Gastrocnemius medialis (tissue), 4 donors: ENCODE measurements around the gene WDR20. TPM values are rescaled to one million over a fixed set of nuclear protein-coding genes. Genes with fewer than 3 reads are reported as not detected.
"Not testable (repeated sequence)": the region's sequence is repeated elsewhere in the genome, so short reads cannot be mapped to it uniquely, and the experiment has no call there.

Source experiments
- ATAC-seq, 2 donors: fragments of 150-250 bp; one replicate each; pipeline ENCODE4 v1.9.1; 2016
- DNase-seq, 2 donors: peaks; one replicate each; pipeline ENCODE4 v3.0.0-alpha.2; 2019
- H3K27ac ChIP-seq, 4 donors: fragments of 200-600 bp; sonication (generic); 1 replicate in 1 of 4; 2 replicates in 3 of 4; pipeline ENCODE4 v1.5.1; 2016 to 2018; ENCODE audit warnings: mild to moderate bottlenecking in 2 of 4, moderate library complexity in 1 of 4
- H3K27me3 ChIP-seq, 3 donors: fragments of 200-600 bp; sonication (generic) in 2 of 3; 1 replicate in 1 of 3; 2 replicates in 2 of 3; pipeline versions ENCODE4 v1.5.1 to v1.6.0; 2016 to 2019; ENCODE audit warnings: mild to moderate bottlenecking in 1 of 3, moderate library complexity in 1 of 3
- H3K36me3 ChIP-seq, 2 donors: fragments of 200-600 bp; sonication (generic) in 1 of 2; one replicate each; pipeline ENCODE4 v1.5.1; 2017 to 2018
- H3K4me1 ChIP-seq, 2 donors: fragments of 200-600 bp; sonication (generic) in 1 of 2; one replicate each; pipeline ENCODE4 v1.5.1; 2016 to 2017; ENCODE audit warnings: mild to moderate bottlenecking in 2 of 2
- H3K4me3 ChIP-seq, 4 donors: fragments of 200-600 bp; sonication (generic) in 3 of 4; 1 replicate in 1 of 4; 2 replicates in 3 of 4; pipeline ENCODE4 v1.5.1; 2016 to 2019; ENCODE audit warnings: mild to moderate bottlenecking in 2 of 4
- H3K9me3 ChIP-seq, 3 donors: fragments of 200-600 bp; sonication (generic) in 2 of 3; 1 replicate in 1 of 3; 2 replicates in 2 of 3; pipeline ENCODE4 v1.5.1; 2016 to 2019
- POLR2A ChIP-seq, 2 donors: fragments of 450-650 bp; IDR thresholded peaks; one replicate each; pipeline ENCODE4 v1.6.1; 2017; ENCODE audit warnings: antibody characterized with exemption in 2 of 2, mild to moderate bottlenecking in 2 of 2, moderate library complexity in 2 of 2
- in situ Hi-C, 4 donors: fragments of 200-750 bp; cut with MboI; loops; one replicate each; pipeline versions ENCODE4 v1.15.0 to v1.8.0; 2017; ENCODE audit warnings: low sequenced_read_pairs in 4 of 4
- intact Hi-C: fragments of 100-400 bp; cut with DNase I; formaldehyde crosslinking; loops from one replicate; pipeline ENCODE4 v1.15.1; 2023; ENCODE audit warnings: low total_unique reads
- total RNA-seq, 4 donors: library from RNA; depleted of rRNA; stranded (reverse); fragments of >200 nt; gene quantifications; one replicate each; pipeline versions ENCODE4 v1.1.0 to v1.2.3, GENCODE V29; 2016
- TF ChIP-seq, protein P1 (sequence below), 5 experiments: fragments of 450-650 bp in 3 of 5; fragments of 200-600 bp in 2 of 5; sonication (generic) in 2 of 5; IDR thresholded peaks in 4 of 5; conservative IDR thresholded peaks in 1 of 5; 1 replicate in 4 of 5; 2 replicates in 1 of 5; pipeline ENCODE4 v1.5.1; 2016 to 2019; ENCODE audit warnings: antibody characterized with exemption in 5 of 5, mild to moderate bottlenecking in 3 of 5, moderate library complexity in 3 of 5

WDR20 gene
- total RNA-seq, 4 donors from 2014 or later: 18.1 to 49.7 (median 21.0) TPM

DNA sequence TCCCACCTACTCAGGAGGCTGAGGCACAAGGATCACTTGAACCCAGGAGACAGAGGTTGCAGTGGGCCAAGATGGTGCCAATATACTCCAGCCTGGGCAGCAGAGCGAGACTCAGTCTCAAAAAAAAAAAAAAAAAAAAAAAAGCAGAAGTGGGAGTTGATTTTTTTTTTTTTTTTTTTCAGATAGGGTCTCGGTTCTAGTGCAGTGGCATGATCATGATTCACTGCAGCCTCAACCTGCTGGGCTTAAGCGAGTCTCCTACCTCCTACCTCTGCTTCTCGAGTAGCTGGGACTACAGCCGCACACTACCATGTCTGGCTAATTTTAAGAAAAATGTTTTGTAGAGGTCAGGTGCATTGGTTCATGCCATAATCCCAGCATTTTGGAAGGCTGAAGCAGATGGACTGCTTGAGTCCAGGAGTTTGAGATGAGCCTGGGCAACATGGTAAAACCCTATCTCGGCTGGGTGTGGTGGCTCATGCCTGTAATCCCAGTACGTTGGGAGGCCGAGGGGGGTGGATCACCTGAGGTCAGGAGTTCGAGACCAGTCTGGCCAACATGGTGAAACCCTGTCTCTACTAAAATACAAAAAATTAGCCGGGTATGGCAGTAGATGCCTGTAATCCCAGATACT lies 36.5 kb upstream of the WDR20 start:
- no peaks in the 10 kb centered on the region for H3K4me1 ChIP-seq
- no peak overlapping the region for H3K4me3 ChIP-seq
- H3K27me3 ChIP-seq: no peaks in the 10 kb centered on the region
- in situ Hi-C loops: no loop called here
- no peaks in the 10 kb centered on the region for H3K36me3 ChIP-seq
- H3K9me3 ChIP-seq: no peaks in the 10 kb centered on the region
- no peak overlapping the region for H3K27ac ChIP-seq
- no peak for TF ChIP-seq POLR2A (IDR thresholded peaks at IDR 0.05)
- TF ChIP-seq, protein P1, sequence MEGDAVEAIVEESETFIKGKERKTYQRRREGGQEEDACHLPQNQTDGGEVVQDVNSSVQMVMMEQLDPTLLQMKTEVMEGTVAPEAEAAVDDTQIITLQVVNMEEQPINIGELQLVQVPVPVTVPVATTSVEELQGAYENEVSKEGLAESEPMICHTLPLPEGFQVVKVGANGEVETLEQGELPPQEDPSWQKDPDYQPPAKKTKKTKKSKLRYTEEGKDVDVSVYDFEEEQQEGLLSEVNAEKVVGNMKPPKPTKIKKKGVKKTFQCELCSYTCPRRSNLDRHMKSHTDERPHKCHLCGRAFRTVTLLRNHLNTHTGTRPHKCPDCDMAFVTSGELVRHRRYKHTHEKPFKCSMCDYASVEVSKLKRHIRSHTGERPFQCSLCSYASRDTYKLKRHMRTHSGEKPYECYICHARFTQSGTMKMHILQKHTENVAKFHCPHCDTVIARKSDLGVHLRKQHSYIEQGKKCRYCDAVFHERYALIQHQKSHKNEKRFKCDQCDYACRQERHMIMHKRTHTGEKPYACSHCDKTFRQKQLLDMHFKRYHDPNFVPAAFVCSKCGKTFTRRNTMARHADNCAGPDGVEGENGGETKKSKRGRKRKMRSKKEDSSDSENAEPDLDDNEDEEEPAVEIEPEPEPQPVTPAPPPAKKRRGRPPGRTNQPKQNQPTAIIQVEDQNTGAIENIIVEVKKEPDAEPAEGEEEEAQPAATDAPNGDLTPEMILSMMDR (IDR thresholded peaks at IDR 0.05 in 4 of 5, conservative IDR thresholded peaks at IDR 0.05 in 1 of 5): no peak
- intact Hi-C loops: no loop called here
- ATAC-seq: no peak
- DNase-seq: no peak

DNA sequence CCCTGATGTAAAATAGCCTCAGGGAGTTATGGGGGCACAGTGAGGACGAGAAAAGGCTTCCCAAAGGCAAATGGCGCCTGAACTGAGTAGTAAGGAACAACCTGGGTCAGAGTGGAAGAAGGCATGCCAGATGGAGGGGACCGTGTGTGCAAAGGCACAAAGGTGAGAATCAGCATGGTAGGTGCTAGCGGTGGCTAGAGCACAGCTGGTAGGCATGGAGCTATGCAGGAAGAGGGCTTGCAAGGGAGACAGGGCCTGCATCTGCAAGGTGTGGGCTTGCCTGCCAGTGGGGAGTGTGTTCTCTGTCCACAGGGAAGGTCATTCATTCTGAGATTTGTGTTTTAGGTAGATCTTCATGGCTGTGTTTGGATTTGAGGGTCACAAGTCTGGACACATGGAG lies 34.3 kb upstream of the WDR20 start:
- Histone ChIP-seq H3K27me3 (no peaks in the 10 kb centered on the region), H3K4me1 (no peaks in the 10 kb centered on the region), H3K36me3 (no peaks in the 10 kb centered on the region), H3K27ac (no peak overlapping the region), H3K9me3 (no peaks in the 10 kb centered on the region), H3K4me3 (no peak overlapping the region)
- DNase-seq (no peak), ATAC-seq (no peak)
- intact Hi-C loops (no loop called here), in situ Hi-C loops (no loop called here)
- TF ChIP-seq POLR2A (IDR thresholded peaks at IDR 0.05): no peak
- TF ChIP-seq, protein P1 (IDR thresholded peaks at IDR 0.05 in 4 of 5, conservative IDR thresholded peaks at IDR 0.05 in 1 of 5): no peak

DNA sequence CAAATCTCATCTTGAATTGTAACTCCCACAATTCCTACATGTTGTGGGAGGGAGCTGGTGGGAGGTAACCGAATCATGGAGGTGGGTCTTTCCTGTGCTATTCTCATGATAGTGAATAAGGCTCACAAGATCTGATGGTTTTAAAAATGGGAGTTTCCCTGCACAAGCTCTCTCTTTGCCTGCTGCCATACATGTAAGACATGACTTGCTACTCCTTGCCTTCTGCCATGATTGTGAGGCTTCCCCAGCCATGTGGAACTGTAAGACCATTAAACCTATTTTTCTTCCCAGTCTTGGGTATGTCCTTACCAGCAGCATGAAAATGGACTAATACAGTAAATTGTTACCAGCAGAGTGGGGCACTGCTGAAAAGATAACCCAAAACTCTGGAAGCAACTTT lies 30.4 kb upstream of the WDR20 start:
- H3K9me3 ChIP-seq, DNase-seq, H3K27ac ChIP-seq, H3K4me1 ChIP-seq, in situ Hi-C loops, intact Hi-C loops, ATAC-seq, H3K36me3 ChIP-seq, H3K27me3 ChIP-seq, H3K4me3 ChIP-seq: not testable (repeated sequence)

DNA sequence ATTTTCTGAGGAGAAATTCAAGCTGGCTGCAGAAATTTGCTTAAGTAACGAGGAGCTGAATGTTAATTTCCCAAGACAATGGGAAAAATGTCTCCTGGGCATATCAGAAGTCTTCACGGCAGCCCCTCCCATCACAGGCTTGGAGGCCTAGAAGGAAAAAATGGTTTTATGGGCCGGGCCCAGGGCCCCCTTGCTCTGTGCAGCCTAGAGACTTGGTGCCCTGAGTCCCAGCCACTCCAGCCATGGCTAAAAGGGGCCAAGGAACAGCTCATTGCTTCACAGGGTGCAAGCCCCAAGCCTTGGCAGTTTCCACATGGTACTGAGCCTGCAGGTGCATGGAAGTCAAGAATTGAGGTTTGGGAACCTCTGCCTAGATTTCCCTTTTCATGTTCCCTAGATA lies 28.6 kb upstream of the WDR20 start:
- Histone ChIP-seq H3K4me1 (no peaks in the 10 kb centered on the region), H3K36me3 (no peaks in the 10 kb centered on the region), H3K4me3 (no peak overlapping the region), H3K27ac (no peak overlapping the region), H3K27me3 (no peaks in the 10 kb centered on the region), H3K9me3 (no peaks in the 10 kb centered on the region)
- no peak for ATAC-seq
- DNase-seq: no peak
- intact Hi-C loops (no loop called here), in situ Hi-C loops (no loop called here)
- TF ChIP-seq, protein P1 (IDR thresholded peaks at IDR 0.05 in 4 of 5, conservative IDR thresholded peaks at IDR 0.05 in 1 of 5): no peak
- TF ChIP-seq POLR2A (IDR thresholded peaks at IDR 0.05): no peak

DNA sequence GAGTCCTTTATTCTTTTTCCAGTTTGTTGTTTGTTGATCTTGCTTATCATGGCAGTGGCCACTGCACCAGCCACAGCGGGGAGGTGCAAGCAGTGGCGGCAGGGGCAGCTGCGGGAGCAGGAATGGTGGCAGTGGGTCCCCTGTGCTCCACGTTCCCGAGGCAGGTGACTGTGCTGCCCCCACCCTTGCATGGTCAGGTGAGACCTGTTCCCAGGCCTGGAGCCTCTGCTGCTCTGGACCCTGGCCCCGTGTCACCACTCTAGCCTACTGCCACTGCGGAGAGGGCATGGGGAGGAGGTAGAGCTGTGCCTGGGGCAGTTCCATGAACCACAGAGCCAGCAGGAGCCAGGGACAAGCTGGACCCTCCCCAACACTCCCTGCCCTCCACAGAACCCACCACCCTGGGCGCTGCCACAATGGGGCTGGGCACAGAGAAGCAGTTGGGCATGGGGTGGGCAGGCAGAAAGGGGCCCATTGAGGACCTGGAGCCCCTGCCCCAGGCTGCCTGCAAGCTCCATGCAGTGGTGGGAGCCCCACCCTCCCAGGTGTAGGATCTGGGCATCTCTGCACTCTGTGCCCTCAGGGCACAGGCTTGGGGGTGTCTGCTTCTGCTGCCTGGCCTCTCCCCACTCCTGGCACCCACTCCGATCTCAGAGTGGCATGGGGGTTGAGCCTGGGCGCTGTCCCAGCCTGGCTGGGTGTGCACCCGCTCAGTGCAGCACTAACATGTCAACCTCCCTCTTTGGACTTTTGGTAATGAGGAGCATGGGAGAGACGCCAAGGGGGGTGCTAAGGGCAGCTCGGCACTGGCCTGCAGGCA lies 23.1 kb upstream of the WDR20 start:
- no peak for DNase-seq
- in situ Hi-C loops: no loop called here
- Histone ChIP-seq H3K9me3 (no peaks in the 10 kb centered on the region), H3K36me3 (no peaks in the 10 kb centered on the region), H3K27ac (no peak overlapping the region), H3K4me1 (no peaks in the 10 kb centered on the region), H3K4me3 (no peak overlapping the region), H3K27me3 (no peaks in the 10 kb centered on the region)
- no peak for ATAC-seq
- no peak for TF ChIP-seq POLR2A (IDR thresholded peaks at IDR 0.05)
- TF ChIP-seq, protein P1 (IDR thresholded peaks at IDR 0.05 in 4 of 5, conservative IDR thresholded peaks at IDR 0.05 in 1 of 5): no peak
- intact Hi-C loops: no loop called here
